ENCODE measurements around the gene BIRC5.
"Not testable (repeated sequence)": the region's sequence is repeated elsewhere in the genome, so short reads cannot be mapped to it uniquely, and the experiment has no call there.

The BIRC5 gene

GRCh38 chr17:78240012-78240655, 26.1 kb downstream of the BIRC5 start:
- no peak for DNase-seq (ENCODE audit: low read depth in 2 of 2)

GRCh38 chr17:78240839-78241238, 26.8 kb downstream of the BIRC5 start:
- DNase-seq (ENCODE audit: low read depth in 2 of 2), result no peak

DNA sequence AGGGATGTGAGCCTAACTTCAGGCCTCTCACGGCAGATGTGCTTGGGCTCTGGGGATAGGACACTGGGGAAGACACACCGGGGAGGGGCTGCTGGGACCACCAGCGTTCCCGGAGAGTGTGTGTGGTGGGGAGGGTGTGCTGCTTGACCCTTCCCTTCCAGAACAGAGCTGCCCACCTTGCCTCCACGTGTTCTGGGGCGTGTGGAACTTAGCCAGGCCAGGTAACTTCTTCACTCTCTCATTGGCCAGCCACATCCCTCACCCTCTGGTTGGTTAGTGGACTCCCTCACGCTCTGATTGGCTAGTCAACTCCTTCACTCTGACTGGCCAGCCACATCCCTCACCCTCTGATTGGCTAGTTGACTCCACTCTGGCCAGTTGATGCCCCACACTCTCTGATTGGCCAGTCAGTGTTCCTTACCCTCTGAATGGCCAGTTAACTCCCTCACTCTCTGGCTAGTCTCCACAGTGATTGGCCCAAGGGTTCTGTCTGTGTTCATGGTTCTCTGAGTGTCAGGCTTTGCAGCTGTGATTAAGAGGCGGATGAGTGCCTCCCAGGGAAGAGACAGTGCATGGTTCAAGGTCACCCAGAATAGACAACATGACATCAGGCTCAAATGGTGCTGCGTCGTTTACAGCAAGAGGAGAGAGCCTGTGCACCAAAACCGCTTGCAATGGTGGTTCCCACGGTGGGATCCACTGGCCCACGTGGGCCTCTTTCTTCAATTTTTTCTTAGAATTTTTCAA, 27.4 kb downstream of the BIRC5 start:
- DNase-seq (ENCODE audit: low read depth in 2 of 2), result no peak

- no peak for DNase-seq (ENCODE audit: low read depth in 2 of 2)
Observed at GRCh38 chr17:78242024-78242742, 28.1 kb downstream of the BIRC5 start.

DNA sequence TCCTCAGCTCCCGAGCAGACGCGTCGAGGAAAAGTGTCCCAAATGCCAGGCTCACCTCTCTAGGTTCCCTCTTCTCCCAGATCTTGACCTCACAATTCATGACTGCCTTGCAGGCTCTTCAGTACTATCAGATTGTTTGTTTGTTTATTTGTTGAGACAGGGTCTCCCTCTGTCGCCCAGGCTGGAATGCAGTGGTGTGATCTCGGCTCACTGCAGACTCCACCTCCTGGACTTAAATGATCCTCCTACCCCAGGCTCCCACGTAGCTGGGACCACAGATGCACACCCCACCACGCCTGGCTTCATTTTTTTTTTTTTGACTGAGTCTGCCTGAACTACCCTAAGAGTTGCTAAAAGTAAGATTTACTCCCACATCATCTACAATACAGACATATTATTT, 33.3 kb downstream of the BIRC5 start:
- DNase-seq (ENCODE audit: low read depth in 2 of 2), result no peak

GRCh38 chr17:78248051-78248914, 34.2 kb downstream of the BIRC5 start:
- no peak for DNase-seq (ENCODE audit: low read depth in 2 of 2)

DNA sequence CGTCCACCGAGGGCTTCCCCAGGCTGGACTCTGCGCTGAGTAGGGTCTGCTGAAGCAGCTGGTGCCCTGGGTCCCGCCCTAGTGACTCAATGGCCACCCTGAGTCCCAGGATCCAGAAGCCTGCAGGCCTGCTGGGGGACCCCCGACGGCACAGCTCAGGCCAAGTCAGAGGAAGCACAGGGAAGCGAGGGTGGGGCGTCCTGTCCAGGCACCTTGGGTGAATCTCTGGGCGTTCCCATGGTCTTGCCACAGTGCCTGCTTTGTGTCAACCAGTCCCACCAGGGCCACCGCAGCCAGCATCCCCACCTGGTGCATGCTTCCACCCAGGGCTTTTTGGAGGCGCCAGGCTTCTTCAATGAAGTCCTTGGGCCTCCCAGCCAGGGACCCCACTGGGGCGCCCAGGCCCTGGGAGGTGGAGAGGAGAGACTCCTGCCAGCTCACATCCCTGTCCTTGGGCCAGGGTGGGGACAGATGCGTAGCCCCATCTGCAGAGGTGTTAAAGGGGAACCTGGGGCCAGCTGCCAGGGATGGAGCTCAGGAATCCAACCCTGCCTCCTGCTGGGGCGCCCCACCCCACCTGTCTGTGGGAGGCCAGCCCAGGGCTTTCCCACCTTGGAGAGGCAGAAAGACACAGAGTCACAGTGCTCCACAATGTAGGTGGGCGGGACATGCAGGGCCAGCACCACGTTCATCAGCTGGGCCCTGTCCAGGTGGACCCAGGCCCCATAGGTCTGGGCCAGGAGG, 35.2 kb downstream of the BIRC5 start:
- no peak for DNase-seq (ENCODE audit: low read depth in 2 of 2)

GRCh38 chr17:78249818-78250806, 36.1 kb downstream of the BIRC5 start:
- DNase-seq (ENCODE audit: low read depth in 2 of 2), result no peak

GRCh38 chr17:78250891-78251772, 37.1 kb downstream of the BIRC5 start:
- DNase-seq (ENCODE audit: low read depth in 2 of 2), result peak; percentile 79 to 80

GRCh38 chr17:78251773-78252103, 37.7 kb downstream of the BIRC5 start:
- no peak for DNase-seq (ENCODE audit: low read depth in 2 of 2)

GRCh38 chr17:78252111-78252634, 38.1 kb downstream of the BIRC5 start:
- no peak for DNase-seq (ENCODE audit: low read depth in 2 of 2)

DNA sequence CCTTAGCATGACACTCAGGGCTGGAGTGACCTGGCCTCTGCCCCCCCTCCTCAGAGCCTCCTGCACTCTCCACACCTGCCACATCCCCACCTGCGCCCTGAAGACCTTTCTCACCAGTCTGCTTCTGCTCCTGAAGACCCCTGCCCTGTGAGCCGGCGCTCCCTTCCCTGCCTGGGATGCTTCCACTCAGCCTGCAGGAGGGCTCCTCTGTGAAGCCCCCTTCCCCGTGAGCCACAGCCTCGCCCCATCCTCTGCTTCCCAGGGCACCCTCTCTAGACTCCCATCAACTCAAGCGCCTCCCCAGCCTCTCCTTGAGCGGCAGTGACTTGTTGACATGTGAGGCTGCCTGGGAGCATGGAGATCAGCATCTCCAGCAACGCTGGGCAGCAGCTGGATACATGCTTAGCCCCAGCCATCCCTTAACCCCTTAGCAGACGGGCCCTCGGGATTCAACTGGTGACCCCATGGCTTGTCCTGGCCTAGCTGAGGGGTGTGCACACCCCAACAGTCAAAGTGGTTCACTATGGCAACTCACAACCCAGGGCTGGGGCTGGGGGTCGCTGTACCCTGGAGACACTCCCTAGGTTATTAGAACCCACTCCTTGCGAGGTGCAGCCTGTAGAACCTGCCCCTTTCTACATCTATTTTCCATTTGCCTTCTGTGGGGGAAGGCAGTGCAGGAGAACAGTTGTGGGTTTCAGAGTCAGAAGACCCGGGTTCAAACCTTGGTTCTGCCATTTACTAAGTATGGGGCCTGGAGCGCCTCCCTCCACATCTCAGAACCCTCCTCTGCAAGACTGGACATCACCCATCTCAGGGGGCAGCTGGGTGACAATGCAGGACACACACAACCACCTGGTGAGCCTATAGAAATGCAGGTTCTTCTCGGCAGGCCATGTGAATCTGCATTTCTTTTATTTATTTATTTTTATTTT, 38.9 kb downstream of the BIRC5 start:
- DNase-seq (ENCODE audit: low read depth in 2 of 2), result no peak

DNA sequence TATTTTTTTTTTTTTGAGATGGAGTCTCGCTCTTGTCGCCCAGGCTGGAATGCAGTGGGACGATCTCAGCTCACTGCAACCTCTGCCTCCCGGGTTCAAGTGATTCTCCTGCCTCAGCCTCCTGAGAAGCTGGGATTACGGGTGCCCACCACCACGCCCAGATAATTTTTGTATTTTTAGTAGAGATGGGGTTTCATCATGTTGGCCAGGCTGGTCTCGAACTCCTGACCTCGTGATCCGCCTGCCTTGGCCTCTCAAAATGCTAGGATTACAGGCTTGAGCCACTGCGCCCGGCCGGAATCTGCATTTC, 39.5 kb downstream of the BIRC5 start:
- not testable (repeated sequence) for DNase-seq (ENCODE audit: low read depth in 2 of 2)

DNA sequence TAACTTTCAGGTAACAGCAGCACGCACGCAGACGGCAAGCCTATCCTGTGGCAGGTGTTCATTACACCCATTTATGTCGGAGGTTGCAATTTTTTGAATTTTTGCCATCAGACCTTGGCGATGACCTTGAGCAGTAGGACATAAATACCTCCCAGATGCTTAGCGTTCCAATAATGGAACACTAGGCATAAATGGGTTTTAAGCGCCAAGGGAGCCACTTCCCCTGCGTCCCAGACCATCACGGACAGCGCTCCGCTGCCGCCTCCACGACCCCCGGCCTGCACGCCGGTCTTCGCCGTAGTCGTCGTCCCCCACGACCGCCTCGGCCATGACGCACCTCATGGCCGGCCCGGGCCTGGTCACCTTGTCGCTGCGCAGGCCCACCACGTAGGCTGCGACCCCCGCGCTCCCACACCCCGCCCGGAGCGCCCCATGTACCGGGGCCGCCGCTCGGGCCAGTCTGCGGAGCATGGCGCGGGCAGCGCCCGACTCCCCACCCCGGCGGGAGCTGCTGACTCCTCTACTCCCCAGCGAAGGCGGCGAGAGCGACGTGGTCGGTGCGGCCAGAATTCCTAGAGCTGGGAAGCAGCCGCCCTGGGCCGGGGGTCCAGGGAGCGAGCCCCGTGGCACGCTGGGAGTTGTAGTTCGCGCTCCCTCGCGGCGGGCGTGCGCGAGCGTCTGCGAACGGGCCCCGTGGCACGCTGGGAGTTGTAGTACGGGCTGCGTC, 40.1 kb downstream of the BIRC5 start:
- peak; percentile 68 to 76 for DNase-seq (ENCODE audit: low read depth in 2 of 2)

GRCh38 chr17:78255029-78255656, 41.1 kb downstream of the BIRC5 start:
- no peak for DNase-seq (ENCODE audit: low read depth in 2 of 2)

- DNase-seq (ENCODE audit: low read depth in 2 of 2), result no peak
Observed at GRCh38 chr17:78255953-78256706, 42.1 kb downstream of the BIRC5 start.

Measured in stimulated activated CD8-positive, alpha-beta memory T cell treated with anti-CD3 and anti-CD28 coated beads, Interleukin-2, amount 100 ng/mL, for 48 hours (primary cell).